ENCODE measurements around the gene SETBP1.

DNA sequence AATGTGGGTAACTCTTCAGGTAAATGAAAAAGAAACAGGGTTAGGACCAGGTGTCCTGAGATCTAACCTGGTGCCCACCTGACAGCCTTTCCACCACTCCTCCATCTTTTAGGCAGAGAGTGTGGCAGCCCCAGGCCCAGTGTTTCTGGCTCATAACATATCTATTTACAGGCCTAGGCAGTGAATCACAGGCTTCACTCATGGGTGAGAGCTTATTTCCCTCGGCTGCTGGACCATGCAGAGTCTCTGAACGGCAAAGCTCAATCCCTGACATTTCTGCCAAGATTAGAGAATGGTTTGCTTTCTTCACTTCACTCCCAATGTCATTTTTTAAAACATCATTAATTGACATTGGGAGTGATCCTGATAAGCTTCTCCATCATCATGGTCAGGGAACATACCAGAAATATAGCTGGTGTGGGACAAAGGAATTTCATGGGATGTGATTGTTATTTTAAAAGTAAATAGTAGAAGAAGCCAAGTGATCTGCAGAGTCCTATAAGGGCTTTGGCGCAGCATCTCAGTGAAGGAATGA is 323.9 kb downstream of the SETBP1 start:
- no peak for TF ChIP-seq RAD21 (IDR thresholded peaks at IDR 0.05; ENCODE audit: low read length)
- TF ChIP-seq, protein P1, sequence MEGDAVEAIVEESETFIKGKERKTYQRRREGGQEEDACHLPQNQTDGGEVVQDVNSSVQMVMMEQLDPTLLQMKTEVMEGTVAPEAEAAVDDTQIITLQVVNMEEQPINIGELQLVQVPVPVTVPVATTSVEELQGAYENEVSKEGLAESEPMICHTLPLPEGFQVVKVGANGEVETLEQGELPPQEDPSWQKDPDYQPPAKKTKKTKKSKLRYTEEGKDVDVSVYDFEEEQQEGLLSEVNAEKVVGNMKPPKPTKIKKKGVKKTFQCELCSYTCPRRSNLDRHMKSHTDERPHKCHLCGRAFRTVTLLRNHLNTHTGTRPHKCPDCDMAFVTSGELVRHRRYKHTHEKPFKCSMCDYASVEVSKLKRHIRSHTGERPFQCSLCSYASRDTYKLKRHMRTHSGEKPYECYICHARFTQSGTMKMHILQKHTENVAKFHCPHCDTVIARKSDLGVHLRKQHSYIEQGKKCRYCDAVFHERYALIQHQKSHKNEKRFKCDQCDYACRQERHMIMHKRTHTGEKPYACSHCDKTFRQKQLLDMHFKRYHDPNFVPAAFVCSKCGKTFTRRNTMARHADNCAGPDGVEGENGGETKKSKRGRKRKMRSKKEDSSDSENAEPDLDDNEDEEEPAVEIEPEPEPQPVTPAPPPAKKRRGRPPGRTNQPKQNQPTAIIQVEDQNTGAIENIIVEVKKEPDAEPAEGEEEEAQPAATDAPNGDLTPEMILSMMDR (conservative IDR thresholded peaks at IDR 0.05; ENCODE audit: low read depth, low read length), result no peak
- TF ChIP-seq MAFK (IDR thresholded peaks at IDR 0.05; ENCODE audit: low read depth, low read length), result no peak
- no peak for TF ChIP-seq MAZ (IDR thresholded peaks at IDR 0.05; ENCODE audit: borderline replicate concordance, low read depth, low read length)
- TF ChIP-seq CEBPB (IDR thresholded peaks at IDR 0.05; ENCODE audit: low read depth, low read length), result no peak
- no peak for TF ChIP-seq RFX5 (IDR thresholded peaks at IDR 0.05; ENCODE audit: low read depth, low read length)
- no peak for TF ChIP-seq BHLHE40 (IDR thresholded peaks at IDR 0.05; ENCODE audit: low read depth, low read length)

Measured in IMR-90 (cell line).